K562 (cell line): ENCODE results near the gene CEACAM20. TPM values are rescaled to one million over a fixed set of nuclear protein-coding genes. Genes with fewer than 3 reads are reported as not detected.

Experiments used
- CC2D1A ChIP-seq: fragments of 450-650 bp; IDR thresholded peaks from 2 replicates; pipeline ENCODE4 v1.6.1; 2017; ENCODE audit warnings: mild to moderate bottlenecking
- CREB3L1 ChIP-seq: fragments of 450-650 bp; IDR thresholded peaks from 2 replicates; pipeline ENCODE4 v1.6.1; 2014; ENCODE audit warnings: low read depth, mild to moderate bottlenecking, moderate library complexity, borderline replicate concordance
- ETS1 ChIP-seq: conservative IDR thresholded peaks from 2 replicates; pipeline ENCODE4 v1.6.1; 2011; ENCODE audit warnings: low read depth, mild to moderate bottlenecking, low read length; ENCODE audit not compliant: control insufficient read depth
- IRF2 ChIP-seq: sonication (generic); formaldehyde crosslinking; IDR thresholded peaks from 2 replicates; pipeline ENCODE4 v1.8.1; 2022; ENCODE audit warnings: mild to moderate bottlenecking, missing genetic modification reagents
- KDM1A ChIP-seq, 2 experiments: fragments of 450-650 bp; IDR thresholded peaks; 2 replicates each; pipeline ENCODE4 v1.6.1; 2016; ENCODE audit warnings: mild to moderate bottlenecking in 2 of 2
- MXI1 ChIP-seq: IDR thresholded peaks from 2 replicates; pipeline ENCODE4 v1.6.1; 2011; ENCODE audit warnings: low read depth, mild to moderate bottlenecking, improper control_type of control experiment, low read length
- NBN ChIP-seq: fragments of 450-650 bp; IDR thresholded peaks from 2 replicates; pipeline ENCODE4 v1.6.1; 2016; ENCODE audit warnings: low read depth, mild to moderate bottlenecking
- POLR3A ChIP-seq: IDR thresholded peaks from 2 replicates; pipeline ENCODE4 v1.6.1; 2011; ENCODE audit warnings: borderline replicate concordance, mild to moderate bottlenecking, moderate library complexity; ENCODE audit not compliant: insufficient read length, insufficient read depth; ENCODE audit errors: extremely low read depth
- RHOXF2B ChIP-seq: fragments of 250-450 bp; sonication (Bioruptor Pico); conservative IDR thresholded peaks from 2 replicates; pipeline ENCODE4 v1.5.1; 2021
- RUNX1 ChIP-seq: sonication (generic); IDR thresholded peaks from 2 replicates; pipeline ENCODE4 v1.6.1; 2016; ENCODE audit warnings: antibody characterized with exemption, low read depth
- TEAD4 ChIP-seq, 2 experiments: sonication (generic) in 1 of 2; formaldehyde crosslinking in 1 of 2; IDR thresholded peaks; 2 replicates each; pipeline versions ENCODE4 v1.6.1 to v1.8.0; 2012 to 2022; ENCODE audit warnings: borderline replicate concordance in 1 of 2, inconsistent platforms in 1 of 2, low read length in 1 of 2, mild to moderate bottlenecking in 1 of 2, missing genetic modification reagents in 1 of 2
- ZEB2 ChIP-seq: fragments of 450-650 bp; IDR thresholded peaks from 2 replicates; pipeline ENCODE4 v1.6.1; 2016
- ZNF316 ChIP-seq: fragments of 450-650 bp; IDR thresholded peaks from 2 replicates; pipeline ENCODE4 v1.6.1; 2016
- polyA plus RNA-seq, 8 experiments: library from polyadenylated mRNA; depleted of rRNA in 4 of 8; stranded (reverse) in 5 of 8; unstranded in 3 of 8; fragments of >200 nt; fragmentation: Nextera tagmentation in 2 of 8; fragmentation: Illumina TruSeq in 1 of 8; extraction: Ambion mirVana in 2 of 8; extraction: Trizol in 1 of 8; gene quantifications; 2 replicates each; pipeline versions ENCODE4 v1.2.1 to v1.2.3, GENCODE V29; 2011 to 2014; ENCODE audit warnings: inconsistent platforms in 1 of 8, missing spikeins in 1 of 8
- total RNA-seq, 7 experiments: library from RNA; depleted of rRNA in 6 of 7; stranded (reverse); fragments of >200 nt in 6 of 7; fragmentation: Illumina TruSeq in 2 of 7; extraction: Trizol in 2 of 7; gene quantifications; 2 replicates each; pipeline versions ENCODE4 v1.2.1 to v1.2.3, GENCODE V29; 2011 to 2021; ENCODE audit warnings: low replicate concordance in 1 of 7

The CEACAM20 gene
- total and polyA plus RNA-seq, 9 of the 15 experiments (the other 6 are each of a cell fraction or from before 2014, with no cell fraction given): not detected

GRCh38 chr19:44570984-44571684, 41.7 kb upstream of the CEACAM20 start (continued):
- TF ChIP-seq IRF2 (CRISPR knock-in tag) (no peak), TEAD4 (IDR thresholded peaks at IDR 0.05; ENCODE audit: low read length) (peak; percentile 36; the same call in 1 of the 2 replicates), TEAD4 (CRISPR knock-in tag; IDR thresholded peaks at IDR 0.05; ENCODE audit: borderline replicate concordance) (no peak), ZEB2 (no peak), ZNF316 (peak; percentile 63), ETS1 (no peak), POLR3A (no peak), RUNX1 (no peak), NBN (no peak), MXI1 (no peak), RHOXF2B (no peak), CC2D1A (peak; percentile 48; the same call in 1 of the 2 replicates), CREB3L1 (no peak), KDM1A (IDR thresholded peaks at IDR 0.05) (peak in 1 of 2 experiments; percentile 2; a peak in 1 of 4 replicates)
